Keratinocyte (primary cell): ENCODE measurements around the gene ATP8A2. TPM values are rescaled to one million over a fixed set of nuclear protein-coding genes. Genes with fewer than 3 reads are reported as not detected.

Experiments used
- DNase-seq: peaks from one replicate; pipeline ENCODE4 v3.0.0-alpha.2; 2011; ENCODE audit warnings: low read depth, missing footprints, low spot score
- FAIRE-seq: peaks from 2 replicates; lab custom pipeline; 2011; peaks lifted over from hg19 to GRCh38; lab: Jason Lieb, UNC
- H2AFZ ChIP-seq: 2 replicates; pipeline ENCODE4 v1.6.0; 2012; ENCODE audit warnings: low read length, control low read depth, inconsistent platforms; ENCODE audit not compliant: control insufficient read depth
- H3K27ac ChIP-seq: 2 replicates; pipeline ENCODE4 v1.5.1; 2011; ENCODE audit warnings: low read length; ENCODE audit not compliant: control insufficient read depth, insufficient read depth
- H3K27me3 ChIP-seq: 3 replicates; pipeline ENCODE4 v1.6.0; 2011; ENCODE audit warnings: low read length; ENCODE audit not compliant: control insufficient read depth, insufficient read depth; ENCODE audit errors: extremely low read depth
- H3K36me3 ChIP-seq, 2 experiments: 2 replicates in 1 of 2; 3 replicates in 1 of 2; pipeline ENCODE4 v1.5.1; 2011; ENCODE audit warnings: low read length in 2 of 2, mild to moderate bottlenecking in 1 of 2; ENCODE audit not compliant: control insufficient read depth in 2 of 2, insufficient read depth in 2 of 2; ENCODE audit errors: extremely low read depth in 1 of 2
- H3K4me1 ChIP-seq: 3 replicates; pipeline ENCODE4 v1.5.1; 2011; ENCODE audit warnings: low read length; ENCODE audit not compliant: control insufficient read depth, insufficient read depth; ENCODE audit errors: extremely low read depth
- H3K4me2 ChIP-seq: 3 replicates; pipeline ENCODE4 v1.6.0; 2011; ENCODE audit warnings: low read depth, low read length; ENCODE audit not compliant: control insufficient read depth, insufficient read depth; ENCODE audit errors: extremely low read depth
- H3K4me3 ChIP-seq, 3 experiments: fragments of 200-600 bp in 1 of 3; sonication (generic) in 1 of 3; 2 replicates in 2 of 3; 3 replicates in 1 of 3; pipeline ENCODE4 v1.5.1; 2011 to 2016; ENCODE audit warnings: low read length in 3 of 3, mild to moderate bottlenecking in 3 of 3, control low read depth in 2 of 3, inconsistent platforms in 1 of 3, low read depth in 1 of 3, mixed read lengths in 1 of 3, mixed run types in 1 of 3, moderate library complexity in 1 of 3; ENCODE audit not compliant: control insufficient read depth in 2 of 3, insufficient read depth in 2 of 3; ENCODE audit errors: extremely low read depth in 1 of 3
- H3K79me2 ChIP-seq: 2 replicates; pipeline ENCODE4 v1.6.0; 2012; ENCODE audit warnings: low read length; ENCODE audit not compliant: control insufficient read depth, insufficient read depth
- H3K9ac ChIP-seq: 3 replicates; pipeline ENCODE4 v1.6.0; 2011; ENCODE audit warnings: low read length; ENCODE audit not compliant: control insufficient read depth, insufficient read depth; ENCODE audit errors: extremely low read depth
- H3K9me1 ChIP-seq: 3 replicates; pipeline ENCODE4 v1.6.0; 2011; ENCODE audit warnings: low read length; ENCODE audit not compliant: control insufficient read depth, insufficient read depth; ENCODE audit errors: extremely low read depth
- H3K9me3 ChIP-seq: 2 replicates; pipeline ENCODE4 v1.5.1; 2012; ENCODE audit warnings: low read depth, low read length; ENCODE audit not compliant: control insufficient read depth
- H4K20me1 ChIP-seq: 3 replicates; pipeline ENCODE4 v1.6.0; 2011; ENCODE audit warnings: low read length; ENCODE audit not compliant: control insufficient read depth, insufficient read depth; ENCODE audit errors: extremely low read depth
- EZH2 ChIP-seq: IDR thresholded peaks from one replicate; pipeline ENCODE4 v1.6.1; 2012; ENCODE audit warnings: inconsistent platforms, mild to moderate bottlenecking, low read length, moderate library complexity
- dilution Hi-C: fragments of 300-500 bp; cut with MboI; formaldehyde crosslinking; loops from one replicate; pipeline ENCODE4 v1.7.0; 2020; ENCODE audit warnings: low sequenced_read_pairs; ENCODE audit not compliant: extremely low pct_ligation_motif_present
- polyA plus RNA-seq, 5 experiments: library from polyadenylated mRNA; depleted of rRNA in 3 of 5; stranded (reverse) in 3 of 5; stranded (forward) in 1 of 5; unstranded in 1 of 5; fragments of >200 nt; gene quantifications; 1 replicate in 1 of 5; 2 replicates in 3 of 5; 3 replicates in 1 of 5; pipeline versions ENCODE4 v1.2.1 to v1.2.3, GENCODE V29; 2011 to 2012; ENCODE audit warnings: missing spikeins in 2 of 5, low read depth in 1 of 5, low replicate concordance in 1 of 5
- TF ChIP-seq, protein P1 (sequence below), 3 experiments: IDR thresholded peaks in 1 of 3; conservative IDR thresholded peaks in 1 of 3; optimal IDR thresholded peaks in 1 of 3; 2 replicates in 2 of 3; 3 replicates in 1 of 3; pipeline versions ENCODE3 to v1.5.1; 2011; ENCODE audit warnings: low read length in 3 of 3, mild to moderate bottlenecking in 3 of 3, moderate library complexity in 2 of 3, control low read depth in 1 of 3, inconsistent platforms in 1 of 3; ENCODE audit not compliant: insufficient read depth in 2 of 3; ENCODE audit errors: extremely low read depth in 1 of 3

ATP8A2 gene
- polyA plus RNA-seq, 1 donor (not counting 4 experiments of a cell fraction or from before 2014, with no cell fraction given): 0.16 TPM

DNA sequence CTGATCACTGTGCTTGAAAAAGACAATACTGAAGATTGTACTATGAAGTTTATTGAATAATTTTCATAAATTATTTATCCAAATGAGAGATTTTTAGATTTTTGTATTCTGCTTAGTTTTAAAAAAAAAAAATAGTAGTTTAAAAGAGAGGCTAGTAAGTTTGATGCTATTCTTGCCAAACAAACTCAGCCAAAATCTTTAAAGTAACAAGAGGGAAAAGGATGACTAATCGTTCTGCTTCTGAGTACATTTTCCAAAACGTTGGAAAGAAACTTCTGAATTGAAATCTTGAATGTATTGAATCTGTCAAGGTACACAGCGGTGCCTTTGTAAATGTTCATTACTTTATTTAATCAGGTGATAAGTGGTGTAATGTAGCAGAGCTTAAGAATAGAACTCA, 35.9 kb upstream of the ATP8A2 start:
- peaks cover 13 to 16% of the 10 kb centered on the region in 2 experiments for H3K36me3 ChIP-seq
- no peak overlapping the region for H3K4me2 ChIP-seq
- FAIRE-seq (no peak), DNase-seq (no peak)
- H4K20me1 ChIP-seq: no peaks in the 10 kb centered on the region
- no peaks in the 10 kb centered on the region for H3K4me1 ChIP-seq
- H3K9me1 ChIP-seq: no peaks in the 10 kb centered on the region
- H3K9me3 ChIP-seq: no peaks in the 10 kb centered on the region
- dilution Hi-C loops: no loop called here
- no peak overlapping the region for H2AFZ ChIP-seq
- no peaks in the 10 kb centered on the region for H3K27me3 ChIP-seq
- no peak for TF ChIP-seq EZH2
- no peak overlapping the region for H3K27ac ChIP-seq
- peaks cover 6% of the 10 kb centered on the region for H3K79me2 ChIP-seq
- H3K9ac ChIP-seq: no peak overlapping the region
- no peak overlapping the region for H3K4me3 ChIP-seq

DNA sequence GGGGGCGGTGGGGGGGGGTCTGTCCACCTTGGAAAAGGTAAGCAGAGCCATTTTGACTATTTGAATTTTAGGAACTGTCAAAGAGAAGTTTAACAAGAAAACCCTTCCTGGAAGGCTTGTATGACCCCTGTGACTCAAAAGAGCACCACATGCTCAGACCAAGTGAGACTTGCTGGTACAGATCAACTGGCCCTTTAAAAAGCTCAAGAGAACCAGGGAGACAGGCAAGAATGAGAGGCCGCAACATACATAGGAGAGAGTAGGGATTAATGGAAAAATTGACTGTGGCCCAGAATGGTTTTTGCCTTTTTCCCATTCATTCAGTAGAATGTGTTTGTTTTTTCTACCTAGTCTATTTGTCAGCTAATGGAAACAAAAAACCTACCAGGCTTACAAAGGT, 26.2 kb upstream of the ATP8A2 start:
- H3K79me2 ChIP-seq: no peaks in the 10 kb centered on the region
- H3K36me3 ChIP-seq: no peaks in the 10 kb centered on the region
- H3K4me3 ChIP-seq: no peak overlapping the region
- no peaks in the 10 kb centered on the region for H3K4me1 ChIP-seq
- no peak overlapping the region for H3K27ac ChIP-seq
- dilution Hi-C loops: no loop called here
- H3K27me3 ChIP-seq: no peaks in the 10 kb centered on the region
- TF ChIP-seq, protein P1, sequence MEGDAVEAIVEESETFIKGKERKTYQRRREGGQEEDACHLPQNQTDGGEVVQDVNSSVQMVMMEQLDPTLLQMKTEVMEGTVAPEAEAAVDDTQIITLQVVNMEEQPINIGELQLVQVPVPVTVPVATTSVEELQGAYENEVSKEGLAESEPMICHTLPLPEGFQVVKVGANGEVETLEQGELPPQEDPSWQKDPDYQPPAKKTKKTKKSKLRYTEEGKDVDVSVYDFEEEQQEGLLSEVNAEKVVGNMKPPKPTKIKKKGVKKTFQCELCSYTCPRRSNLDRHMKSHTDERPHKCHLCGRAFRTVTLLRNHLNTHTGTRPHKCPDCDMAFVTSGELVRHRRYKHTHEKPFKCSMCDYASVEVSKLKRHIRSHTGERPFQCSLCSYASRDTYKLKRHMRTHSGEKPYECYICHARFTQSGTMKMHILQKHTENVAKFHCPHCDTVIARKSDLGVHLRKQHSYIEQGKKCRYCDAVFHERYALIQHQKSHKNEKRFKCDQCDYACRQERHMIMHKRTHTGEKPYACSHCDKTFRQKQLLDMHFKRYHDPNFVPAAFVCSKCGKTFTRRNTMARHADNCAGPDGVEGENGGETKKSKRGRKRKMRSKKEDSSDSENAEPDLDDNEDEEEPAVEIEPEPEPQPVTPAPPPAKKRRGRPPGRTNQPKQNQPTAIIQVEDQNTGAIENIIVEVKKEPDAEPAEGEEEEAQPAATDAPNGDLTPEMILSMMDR (optimal IDR thresholded peaks at IDR 0.05 in 1 of 3, IDR thresholded peaks at IDR 0.05 in 1 of 3, conservative IDR thresholded peaks at IDR 0.05 in 1 of 3; ENCODE audit: extremely low read depth in 1 of 3, insufficient read depth in 2 of 3, low read length in 3 of 3): no peak
- TF ChIP-seq EZH2: no peak
- no peak for FAIRE-seq
- H4K20me1 ChIP-seq: no peaks in the 10 kb centered on the region
- H3K9ac ChIP-seq: no peak overlapping the region
- no peak for DNase-seq
- no peak overlapping the region for H2AFZ ChIP-seq
- no peaks in the 10 kb centered on the region for H3K9me1 ChIP-seq
- H3K9me3 ChIP-seq: no peaks in the 10 kb centered on the region
- no peak overlapping the region for H3K4me2 ChIP-seq

DNA sequence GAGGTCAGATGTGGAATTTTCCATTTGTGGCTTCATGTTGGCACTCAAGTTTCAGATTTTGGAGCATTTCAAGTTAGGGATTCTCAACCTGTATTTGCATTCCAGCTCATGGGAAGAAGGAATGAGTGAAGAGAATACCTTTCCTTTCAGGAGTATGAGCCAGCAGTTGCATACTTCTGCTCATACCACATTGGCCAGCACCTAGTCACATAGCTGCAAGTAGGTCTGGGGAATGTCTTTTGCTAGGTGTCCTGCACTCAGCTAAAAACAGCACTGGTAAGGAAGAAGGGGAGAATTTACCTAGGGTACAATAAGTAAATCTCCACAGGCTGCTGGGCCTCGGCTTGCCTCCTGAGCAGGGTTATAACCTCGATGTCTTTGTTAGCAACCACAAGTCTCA, 24.6 kb upstream of the ATP8A2 start:
- FAIRE-seq (no peak), DNase-seq (no peak)
- TF ChIP-seq, protein P1 (optimal IDR thresholded peaks at IDR 0.05 in 1 of 3, IDR thresholded peaks at IDR 0.05 in 1 of 3, conservative IDR thresholded peaks at IDR 0.05 in 1 of 3; ENCODE audit: extremely low read depth in 1 of 3, insufficient read depth in 2 of 3, low read length in 3 of 3): no peak
- no peak overlapping the region for H3K9ac ChIP-seq
- H3K4me1 ChIP-seq: no peaks in the 10 kb centered on the region
- no peak overlapping the region for H2AFZ ChIP-seq
- H3K4me3 ChIP-seq: no peak overlapping the region
- H3K79me2 ChIP-seq: no peaks in the 10 kb centered on the region
- dilution Hi-C loops: no loop called here
- no peaks in the 10 kb centered on the region for H3K36me3 ChIP-seq
- no peaks in the 10 kb centered on the region for H3K27me3 ChIP-seq
- H3K27ac ChIP-seq: no peak overlapping the region
- H3K9me3 ChIP-seq: no peaks in the 10 kb centered on the region
- H3K9me1 ChIP-seq: no peaks in the 10 kb centered on the region
- no peaks in the 10 kb centered on the region for H4K20me1 ChIP-seq
- no peak overlapping the region for H3K4me2 ChIP-seq
